SK-N-SH (cell line): ENCODE results near the gene LIMS1.
"Not testable (repeated sequence)": the region's sequence is repeated elsewhere in the genome, so short reads cannot be mapped to it uniquely, and the experiment has no call there.

Experiments used
- EP300 ChIP-seq, 2 experiments: IDR thresholded peaks; 2 replicates each; pipeline versions ENCODE4 v1.4.0 to v1.6.1; 2012; ENCODE audit warnings: borderline replicate concordance in 1 of 2, low read depth in 1 of 2, low read length in 1 of 2
- MAX ChIP-seq: IDR thresholded peaks from 2 replicates; pipeline ENCODE4 v1.4.0; 2012; ENCODE audit warnings: low read depth
- POLR2AphosphoS5 ChIP-seq: IDR thresholded peaks from 2 replicates; pipeline ENCODE4 v1.6.1; 2012; ENCODE audit warnings: low read depth, low read length
- RAD21 ChIP-seq: IDR thresholded peaks from 2 replicates; pipeline ENCODE4 v1.6.1; 2012; ENCODE audit warnings: mild to moderate bottlenecking, low read length
- SMC3 ChIP-seq: IDR thresholded peaks from 2 replicates; pipeline ENCODE4 v1.6.1; 2012; ENCODE audit warnings: low read depth, low read length, improper control_type of control experiment
- YY1 ChIP-seq: IDR thresholded peaks from 2 replicates; pipeline ENCODE4 v1.4.0; 2012; ENCODE audit warnings: low read depth, mild to moderate bottlenecking
- TF ChIP-seq, protein P1 (sequence below): fragments of 150-350 bp; IDR thresholded peaks from 2 replicates; pipeline ENCODE4 v1.6.1; 2017; ENCODE audit warnings: antibody characterized with exemption, low read length, low read depth, borderline replicate concordance
- TF ChIP-seq, protein P2 (sequence below): fragments of 200-600 bp; sonication (generic); IDR thresholded peaks from 2 replicates; pipeline ENCODE4 v1.6.1; 2017; ENCODE audit warnings: antibody characterized with exemption, mild to moderate bottlenecking, moderate library complexity

GRCh38 chr2:108672200-108672805 lies 138.0 kb downstream of the LIMS1 start:
- TF ChIP-seq POLR2AphosphoS5; RAD21; MAX; SMC3; EP300 (IDR thresholded peaks at IDR 0.05; ENCODE audit: borderline replicate concordance in 1 of 2, low read depth in 1 of 2, low read length in 1 of 2); YY1: not testable (repeated sequence)
- TF ChIP-seq, protein P1, sequence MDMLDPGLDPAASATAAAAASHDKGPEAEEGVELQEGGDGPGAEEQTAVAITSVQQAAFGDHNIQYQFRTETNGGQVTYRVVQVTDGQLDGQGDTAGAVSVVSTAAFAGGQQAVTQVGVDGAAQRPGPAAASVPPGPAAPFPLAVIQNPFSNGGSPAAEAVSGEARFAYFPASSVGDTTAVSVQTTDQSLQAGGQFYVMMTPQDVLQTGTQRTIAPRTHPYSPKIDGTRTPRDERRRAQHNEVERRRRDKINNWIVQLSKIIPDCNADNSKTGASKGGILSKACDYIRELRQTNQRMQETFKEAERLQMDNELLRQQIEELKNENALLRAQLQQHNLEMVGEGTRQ = not testable (repeated sequence)
- TF ChIP-seq, protein P2, sequence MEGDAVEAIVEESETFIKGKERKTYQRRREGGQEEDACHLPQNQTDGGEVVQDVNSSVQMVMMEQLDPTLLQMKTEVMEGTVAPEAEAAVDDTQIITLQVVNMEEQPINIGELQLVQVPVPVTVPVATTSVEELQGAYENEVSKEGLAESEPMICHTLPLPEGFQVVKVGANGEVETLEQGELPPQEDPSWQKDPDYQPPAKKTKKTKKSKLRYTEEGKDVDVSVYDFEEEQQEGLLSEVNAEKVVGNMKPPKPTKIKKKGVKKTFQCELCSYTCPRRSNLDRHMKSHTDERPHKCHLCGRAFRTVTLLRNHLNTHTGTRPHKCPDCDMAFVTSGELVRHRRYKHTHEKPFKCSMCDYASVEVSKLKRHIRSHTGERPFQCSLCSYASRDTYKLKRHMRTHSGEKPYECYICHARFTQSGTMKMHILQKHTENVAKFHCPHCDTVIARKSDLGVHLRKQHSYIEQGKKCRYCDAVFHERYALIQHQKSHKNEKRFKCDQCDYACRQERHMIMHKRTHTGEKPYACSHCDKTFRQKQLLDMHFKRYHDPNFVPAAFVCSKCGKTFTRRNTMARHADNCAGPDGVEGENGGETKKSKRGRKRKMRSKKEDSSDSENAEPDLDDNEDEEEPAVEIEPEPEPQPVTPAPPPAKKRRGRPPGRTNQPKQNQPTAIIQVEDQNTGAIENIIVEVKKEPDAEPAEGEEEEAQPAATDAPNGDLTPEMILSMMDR = not testable (repeated sequence)
